Hindlimb muscle (tissue), 1 donor: ENCODE data around the gene FOXR1. TPM values are rescaled to one million over a fixed set of nuclear protein-coding genes. Genes with fewer than 3 reads are reported as not detected.

Experiments used
- DNase-seq: peaks from one replicate; pipeline ENCODE4 v3.0.0-alpha.2; 2013
- polyA plus RNA-seq: library from polyadenylated mRNA; unstranded; fragments of 120-200 nt; gene quantifications from one replicate; pipeline ENCODE4 v1.2.1, GENCODE V29; 2013; ENCODE audit not compliant: insufficient read length

Gene FOXR1
- polyA plus RNA-seq = not detected

GRCh38 chr11:118971646-118972045 lies at the start of gene FOXR1:
TSS of gene FOXR1 (plus strand) at chr11:118971761. CDS start at chr11:118971932, 171 bp downstream.
- no peak for DNase-seq

- DNase-seq = no peak
Observed at GRCh38 chr11:118921929-118922744, 49.4 kb upstream of the FOXR1 start.

GRCh38 chr11:118922745-118923627 lies 48.6 kb upstream of the FOXR1 start:
- no peak for DNase-seq

GRCh38 chr11:118923721-118924587 lies 47.6 kb upstream of the FOXR1 start:
- no peak for DNase-seq

- no peak for DNase-seq
Observed at GRCh38 chr11:118924591-118925585, 46.7 kb upstream of the FOXR1 start.

GRCh38 chr11:118927554-118928100 lies 43.9 kb upstream of the FOXR1 start:
- no peak for DNase-seq

- DNase-seq = peak; percentile 95
Observed at GRCh38 chr11:118928101-118928869, 43.3 kb upstream of the FOXR1 start.

- peak; percentile 90 for DNase-seq
Observed at GRCh38 chr11:118928870-118929500, 42.6 kb upstream of the FOXR1 start.

- peak; percentile 95 for DNase-seq
Observed at GRCh38 chr11:118929501-118930093, 42.0 kb upstream of the FOXR1 start.

GRCh38 chr11:118930094-118930712 lies 41.4 kb upstream of the FOXR1 start:
- peak; percentile 83 for DNase-seq

GRCh38 chr11:118931571-118931970 lies 40.0 kb upstream of the FOXR1 start:
- DNase-seq = no peak

- DNase-seq = peak; percentile 88
Observed at GRCh38 chr11:118933486-118933885, 38.1 kb upstream of the FOXR1 start.

GRCh38 chr11:118935376-118935775 lies 36.2 kb upstream of the FOXR1 start:
- no peak for DNase-seq

- no peak for DNase-seq
Observed at GRCh38 chr11:118938491-118939403, 32.8 kb upstream of the FOXR1 start.

- no peak for DNase-seq
Observed at GRCh38 chr11:118939404-118939915, 32.1 kb upstream of the FOXR1 start.

GRCh38 chr11:118939953-118940598 lies 31.5 kb upstream of the FOXR1 start:
- no peak for DNase-seq

- DNase-seq = no peak
Observed at GRCh38 chr11:118947091-118947490, 24.5 kb upstream of the FOXR1 start.
